Fibroblast of mammary gland (primary cell): ENCODE results near the gene LMBRD1.

Source experiments
- DNase-seq: peaks from one replicate; pipeline ENCODE4 v3.0.0-alpha.2; 2010; ENCODE audit warnings: low read depth
- H3K4me3 ChIP-seq: 2 replicates; pipeline ENCODE4 v1.5.1; 2011; ENCODE audit warnings: low read depth, mild to moderate bottlenecking, low read length, moderate library complexity; ENCODE audit not compliant: control insufficient read depth
- CTCF ChIP-seq: conservative IDR thresholded peaks from 2 replicates; pipeline ENCODE4 v1.5.1; 2011; ENCODE audit warnings: low read depth, low read length, inconsistent platforms; ENCODE audit not compliant: control insufficient read depth, insufficient read depth

LMBRD1 gene

GRCh38 chr6:69650703-69651102 is 146.1 kb downstream of the LMBRD1 start:
- TF ChIP-seq CTCF = no peak
- no peak for DNase-seq
- no peak overlapping the region for H3K4me3 ChIP-seq

- DNase-seq = no peak
- no peak overlapping the region for H3K4me3 ChIP-seq
- no peak for TF ChIP-seq CTCF
Measured at GRCh38 chr6:69647726-69648125, 149.1 kb downstream of the LMBRD1 start.

DNA sequence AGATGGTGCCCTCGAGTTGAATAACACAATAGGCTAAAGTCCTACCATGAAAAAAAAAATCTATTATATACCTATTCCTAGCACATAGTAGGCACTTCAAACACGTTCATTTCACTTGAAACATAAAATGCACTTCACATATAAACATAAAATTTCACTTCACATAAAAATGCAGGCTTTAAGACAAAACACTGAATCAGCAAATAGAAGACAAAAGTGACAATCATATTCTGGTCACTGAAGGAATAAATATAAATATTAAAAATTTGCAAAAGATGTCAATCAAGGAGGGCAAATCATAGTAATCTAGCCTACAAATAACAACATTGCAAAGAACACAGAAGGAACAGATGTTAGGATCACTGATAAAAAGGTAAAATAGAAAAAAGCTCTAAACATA is 153.1 kb downstream of the LMBRD1 start:
- no peak for DNase-seq
- H3K4me3 ChIP-seq = no peak overlapping the region
- TF ChIP-seq CTCF = no peak

- TF ChIP-seq CTCF = no peak
- no peak overlapping the region for H3K4me3 ChIP-seq
- no peak for DNase-seq
Measured at GRCh38 chr6:69632932-69633331, 163.9 kb downstream of the LMBRD1 start.

DNA sequence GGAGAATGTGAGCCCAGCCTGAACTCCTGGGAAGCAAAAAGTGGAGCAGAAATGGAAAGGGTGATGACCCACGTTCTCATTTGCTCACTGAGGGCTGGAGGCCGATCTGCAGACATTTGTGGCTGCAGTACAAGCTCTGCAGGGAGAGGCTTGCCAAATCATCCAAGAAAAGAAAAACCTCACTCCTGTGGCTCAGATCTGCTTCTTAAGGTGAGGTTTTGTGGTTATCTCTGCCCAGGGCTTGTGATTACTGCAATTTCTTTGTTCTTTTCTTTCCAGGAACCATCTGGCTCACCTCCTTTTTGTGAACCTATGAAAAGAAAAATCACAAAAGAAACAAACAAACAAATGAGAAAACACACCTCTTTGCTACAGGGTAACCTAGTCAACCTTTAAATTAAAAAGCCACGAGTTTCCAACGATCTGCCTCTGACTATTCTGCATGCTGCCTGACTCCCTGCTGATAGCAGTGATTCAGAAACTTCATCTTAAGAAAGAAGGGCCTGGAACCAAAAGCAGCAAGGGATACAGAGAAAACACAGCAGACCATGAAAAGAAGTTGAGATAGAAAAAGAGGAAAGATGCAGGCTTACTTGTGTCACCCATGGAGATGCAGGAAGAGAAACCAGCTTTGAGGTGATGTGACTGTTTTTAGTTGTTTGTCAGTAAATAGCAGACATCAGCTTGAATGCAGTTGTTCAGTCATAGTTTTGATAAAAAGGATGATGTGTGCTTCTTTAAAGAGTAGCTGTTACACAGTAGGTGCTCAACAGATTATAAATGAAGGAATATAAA is 165.1 kb downstream of the LMBRD1 start:
- no peak for TF ChIP-seq CTCF
- no peak for DNase-seq
- H3K4me3 ChIP-seq = no peak overlapping the region

GRCh38 chr6:69630767-69631166 is 166.0 kb downstream of the LMBRD1 start:
- H3K4me3 ChIP-seq = no peak overlapping the region
- TF ChIP-seq CTCF = no peak
- DNase-seq = no peak
